22Rv1 (cell line): ENCODE results near the gene DNAJC18.

Source experiments
- H3K27ac ChIP-seq: fragments of 450-650 bp; 2 replicates; pipeline ENCODE4 v1.5.1; 2017
- CTCF ChIP-seq: fragments of 450-650 bp; IDR thresholded peaks from 2 replicates; pipeline ENCODE4 v1.5.1; 2017; ENCODE audit warnings: mild to moderate bottlenecking
- ZFX ChIP-seq: fragments of 450-650 bp; IDR thresholded peaks from 2 replicates; pipeline ENCODE4 v1.6.1; 2017; ENCODE audit warnings: antibody characterized with exemption, borderline replicate concordance

The DNAJC18 gene

GRCh38 chr5:139431706-139432105 lies 7.6 kb downstream of the DNAJC18 start:
- H3K27ac ChIP-seq, result no peak overlapping the region
- TF ChIP-seq CTCF (no peak), ZFX (no peak)

- H3K27ac ChIP-seq, result no peak overlapping the region
- TF ChIP-seq ZFX (no peak), CTCF (no peak)
Observed at GRCh38 chr5:139430015-139430414, 9.3 kb downstream of the DNAJC18 start.

GRCh38 chr5:139426203-139426885 lies 13.0 kb downstream of the DNAJC18 start:
- no peak for TF ChIP-seq ZFX
- TF ChIP-seq CTCF, result no peak
- no peak overlapping the region for H3K27ac ChIP-seq

- H3K27ac ChIP-seq, result no peak overlapping the region
- TF ChIP-seq ZFX, result no peak
- TF ChIP-seq CTCF, result no peak
Observed at GRCh38 chr5:139425497-139425896, 13.8 kb downstream of the DNAJC18 start.

GRCh38 chr5:139422307-139422893 lies 16.9 kb downstream of the DNAJC18 start:
- TF ChIP-seq ZFX, result no peak
- TF ChIP-seq CTCF, result peak; percentile 84
- H3K27ac ChIP-seq, result no peak overlapping the region

- no peak overlapping the region for H3K27ac ChIP-seq
Observed at GRCh38 chr5:139419226-139420192, 19.8 kb downstream of the DNAJC18 start.

More at GRCh38 chr5:139419226-139420192, 19.8 kb downstream of the DNAJC18 start:
- TF ChIP-seq ZFX (no peak), CTCF (no peak)
